HEK293 (cell line): ENCODE data around the gene DMAC2L.

Source experiments
- CTCF ChIP-seq: fragments of 450-650 bp; formaldehyde crosslinking; IDR thresholded peaks from 2 replicates; pipeline ENCODE4 v1.5.1; 2016; ENCODE audit warnings: missing biosample characterization, missing genetic modification characterization
- GFI1B ChIP-seq: fragments of 450-650 bp; formaldehyde crosslinking; IDR thresholded peaks from 2 replicates; pipeline ENCODE4 v1.5.1; 2016; ENCODE audit warnings: missing biosample characterization, missing genetic modification characterization
- KLF16 ChIP-seq: fragments of 450-650 bp; formaldehyde crosslinking; IDR thresholded peaks from 2 replicates; pipeline ENCODE4 v1.5.1; 2017; ENCODE audit warnings: missing biosample characterization, missing genetic modification characterization
- KLF8 ChIP-seq: fragments of 450-650 bp; formaldehyde crosslinking; IDR thresholded peaks from 2 replicates; pipeline ENCODE4 v1.5.1; 2016; ENCODE audit warnings: missing biosample characterization, missing genetic modification characterization
- KLF9 ChIP-seq: fragments of 450-650 bp; formaldehyde crosslinking; IDR thresholded peaks from 2 replicates; pipeline ENCODE4 v1.5.1; 2016; ENCODE audit warnings: missing biosample characterization, missing genetic modification characterization, low read depth
- MYNN ChIP-seq: fragments of 450-650 bp; formaldehyde crosslinking; IDR thresholded peaks from 2 replicates; pipeline ENCODE4 v1.5.1; 2016; ENCODE audit warnings: missing biosample characterization, missing genetic modification characterization, borderline replicate concordance
- ZNF121 ChIP-seq: fragments of 450-650 bp; formaldehyde crosslinking; IDR thresholded peaks from 2 replicates; pipeline ENCODE4 v1.5.1; 2016; ENCODE audit warnings: missing biosample characterization, missing genetic modification characterization
- ZNF2 ChIP-seq: fragments of 450-650 bp; formaldehyde crosslinking; IDR thresholded peaks from 2 replicates; pipeline ENCODE4 v1.5.1; 2016; ENCODE audit warnings: missing biosample characterization, missing genetic modification characterization
- ZNF350 ChIP-seq: fragments of 450-650 bp; formaldehyde crosslinking; IDR thresholded peaks from 2 replicates; pipeline ENCODE4 v1.5.0; 2017; ENCODE audit warnings: missing biosample characterization, mild to moderate bottlenecking, missing genetic modification characterization
- ZNF366 ChIP-seq: fragments of 450-650 bp; formaldehyde crosslinking; conservative IDR thresholded peaks from 2 replicates; pipeline ENCODE4 v1.5.1; 2016; ENCODE audit warnings: missing biosample characterization, missing genetic modification characterization
- ZNF473 ChIP-seq: fragments of 450-650 bp; formaldehyde crosslinking; IDR thresholded peaks from 2 replicates; pipeline ENCODE4 v1.5.1; 2017; ENCODE audit warnings: missing biosample characterization, missing genetic modification characterization
- ZNF529 ChIP-seq: fragments of 450-650 bp; formaldehyde crosslinking; IDR thresholded peaks from 2 replicates; pipeline ENCODE4 v1.5.1; 2017; ENCODE audit warnings: missing genetic modification characterization, missing biosample characterization; ENCODE audit not compliant: insufficient replicate concordance
- ZNF544 ChIP-seq: fragments of 450-650 bp; formaldehyde crosslinking; IDR thresholded peaks from 2 replicates; pipeline ENCODE4 v1.5.0; 2017; ENCODE audit warnings: missing biosample characterization, missing genetic modification characterization
- ZNF768 ChIP-seq: fragments of 450-650 bp; formaldehyde crosslinking; IDR thresholded peaks from 2 replicates; pipeline ENCODE4 v1.5.1; 2018; ENCODE audit warnings: missing biosample characterization, mild to moderate bottlenecking, missing genetic modification characterization

- TF ChIP-seq ZNF350 = no peak
- TF ChIP-seq MYNN (tag by site-specific recombination) = no peak
- TF ChIP-seq ZNF473 (tag by site-specific recombination) = no peak
- TF ChIP-seq KLF8 (tag by site-specific recombination) = no peak
- no peak for TF ChIP-seq KLF16
- no peak for TF ChIP-seq ZNF2 (tag by site-specific recombination)
- no peak for TF ChIP-seq ZNF121
- TF ChIP-seq CTCF (tag by site-specific recombination) = no peak
- no peak for TF ChIP-seq GFI1B (tag by site-specific recombination)
- no peak for TF ChIP-seq ZNF544 (tag by site-specific recombination)
- TF ChIP-seq ZNF768 (tag by site-specific recombination) = no peak
- TF ChIP-seq ZNF366 (tag by site-specific recombination) = no peak
- TF ChIP-seq KLF9 (tag by site-specific recombination) = no peak
- no peak for TF ChIP-seq ZNF529 (tag by site-specific recombination)
Observed at GRCh38 chr14:50272498-50272897, 39.6 kb upstream of the DMAC2L start.
